HEK293 (cell line): Measurements from ENCODE around the gene CYTH4.
A peak's percentile ranks its signal among the peaks of the same experiment; 100 is the strongest.

Experiments used
- CTCF ChIA-PET: fragments of 350-600 bp; formaldehyde crosslinking; extraction: SDS; loops from one replicate; lab custom pipeline; 2021; ENCODE audit warnings: antibody characterized with exemption; lab: Yijun Ruan, JAX
- POLR2A ChIA-PET: fragments of 300-600 bp; formaldehyde crosslinking; extraction: SDS; loops from one replicate; lab custom pipeline; 2020; ENCODE audit warnings: antibody characterized with exemption, inconsistent platforms; lab: Yijun Ruan, JAX
- H3K27ac ChIP-seq: fragments of 200-500 bp; sonication (Bioruptor generic); 2 replicates; pipeline ENCODE4 v1.5.1; 2014; ENCODE audit warnings: low read depth, low read length, control low read depth, inconsistent platforms; ENCODE audit errors: extremely low read depth
- H3K36me3 ChIP-seq, 2 experiments: fragments of 200-500 bp in 1 of 2; sonication (Bioruptor generic) in 1 of 2; 1 replicate in 1 of 2; 2 replicates in 1 of 2; pipeline ENCODE4 v1.5.1; 2014 to 2017; ENCODE audit warnings: inconsistent platforms in 2 of 2, low read length in 2 of 2; ENCODE audit not compliant: control insufficient read depth in 2 of 2, insufficient read depth in 1 of 2
- H3K4me1 ChIP-seq: fragments of 200-500 bp; sonication (Bioruptor generic); 2 replicates; pipeline ENCODE4 v1.5.1; 2014; ENCODE audit warnings: mild to moderate bottlenecking, low read length, inconsistent platforms; ENCODE audit not compliant: control insufficient read depth, insufficient read depth
- H3K4me3 ChIP-seq: 2 replicates; pipeline ENCODE4 v1.5.1; 2011; ENCODE audit warnings: low read depth, mild to moderate bottlenecking, control low read depth, low read length, moderate library complexity
- H3K9me3 ChIP-seq: fragments of 200-500 bp; sonication (Bioruptor generic); 2 replicates; pipeline ENCODE4 v1.5.1; 2014; ENCODE audit warnings: low read depth, low read length, inconsistent platforms; ENCODE audit not compliant: control insufficient read depth, insufficient read depth
- BCL11A ChIP-seq: fragments of 450-650 bp; formaldehyde crosslinking; IDR thresholded peaks from 2 replicates; pipeline ENCODE4 v1.5.1; 2016; ENCODE audit warnings: low read depth, missing biosample characterization, missing genetic modification characterization
- EGR2 ChIP-seq: fragments of 450-650 bp; formaldehyde crosslinking; IDR thresholded peaks from 2 replicates; pipeline ENCODE4 v1.5.1; 2016; ENCODE audit warnings: low read depth, missing biosample characterization, missing genetic modification characterization
- GLI2 ChIP-seq: fragments of 450-650 bp; formaldehyde crosslinking; IDR thresholded peaks from 2 replicates; pipeline ENCODE4; 2017; ENCODE audit warnings: missing biosample characterization, missing genetic modification characterization, low read depth, borderline replicate concordance
- GLIS2 ChIP-seq: fragments of 450-650 bp; formaldehyde crosslinking; IDR thresholded peaks from 2 replicates; pipeline ENCODE4 v1.5.1; 2016; ENCODE audit warnings: missing biosample characterization, missing genetic modification characterization
- KLF8 ChIP-seq: fragments of 450-650 bp; formaldehyde crosslinking; IDR thresholded peaks from 2 replicates; pipeline ENCODE4 v1.5.1; 2016; ENCODE audit warnings: missing biosample characterization, missing genetic modification characterization
- OSR2 ChIP-seq: fragments of 450-650 bp; formaldehyde crosslinking; IDR thresholded peaks from 2 replicates; pipeline ENCODE4 v1.5.1; 2016; ENCODE audit warnings: missing biosample characterization, missing genetic modification characterization
- OVOL3 ChIP-seq: fragments of 450-650 bp; formaldehyde crosslinking; IDR thresholded peaks from 2 replicates; pipeline ENCODE4 v1.5.1; 2016; ENCODE audit warnings: missing biosample characterization, missing genetic modification characterization
- PRDM1 ChIP-seq: fragments of 450-650 bp; formaldehyde crosslinking; IDR thresholded peaks from 2 replicates; pipeline ENCODE4; 2016; ENCODE audit warnings: missing biosample characterization, missing genetic modification characterization
- SCRT1 ChIP-seq: fragments of 450-650 bp; formaldehyde crosslinking; IDR thresholded peaks from 2 replicates; pipeline ENCODE4 v1.5.1; 2016; ENCODE audit warnings: missing biosample characterization, missing genetic modification characterization, borderline replicate concordance
- SCRT2 ChIP-seq: fragments of 450-650 bp; formaldehyde crosslinking; IDR thresholded peaks from 2 replicates; pipeline ENCODE4 v1.5.1; 2016; ENCODE audit warnings: missing biosample characterization, missing genetic modification characterization
- SETDB1 ChIP-seq: IDR thresholded peaks from one replicate; pipeline ENCODE4 v1.6.1; 2017; ENCODE audit warnings: mild to moderate bottlenecking, low read length, moderate library complexity, mixed read lengths; ENCODE audit not compliant: insufficient read length
- SP3 ChIP-seq: fragments of 450-650 bp; formaldehyde crosslinking; IDR thresholded peaks from 2 replicates; pipeline ENCODE4 v1.5.1; 2016; ENCODE audit warnings: missing biosample characterization, missing genetic modification characterization
- TRIM28 ChIP-seq: IDR thresholded peaks from 2 replicates; pipeline ENCODE4 v1.6.1; 2011; ENCODE audit warnings: low read length, control low read depth, borderline replicate concordance
- YY2 ChIP-seq: fragments of 450-650 bp; formaldehyde crosslinking; IDR thresholded peaks from 2 replicates; pipeline ENCODE4 v1.5.1; 2016; ENCODE audit warnings: missing biosample characterization, missing genetic modification characterization
- ZBTB1 ChIP-seq: fragments of 450-650 bp; formaldehyde crosslinking; IDR thresholded peaks from 2 replicates; pipeline ENCODE4 v1.5.1; 2016; ENCODE audit warnings: missing biosample characterization, missing genetic modification characterization
- ZBTB7A ChIP-seq: fragments of 450-650 bp; formaldehyde crosslinking; IDR thresholded peaks from 2 replicates; pipeline ENCODE4 v1.5.1; 2016; ENCODE audit warnings: low read depth, missing biosample characterization, missing genetic modification characterization
- ZEB2 ChIP-seq: fragments of 450-650 bp; formaldehyde crosslinking; IDR thresholded peaks from 2 replicates; pipeline ENCODE4 v1.5.1; 2016; ENCODE audit warnings: missing biosample characterization, missing genetic modification characterization
- ZIC2 ChIP-seq: fragments of 450-650 bp; formaldehyde crosslinking; IDR thresholded peaks from 2 replicates; pipeline ENCODE4 v1.5.1; 2016; ENCODE audit warnings: missing biosample characterization, missing genetic modification characterization
- ZNF2 ChIP-seq: fragments of 450-650 bp; formaldehyde crosslinking; IDR thresholded peaks from 2 replicates; pipeline ENCODE4 v1.5.1; 2016; ENCODE audit warnings: missing biosample characterization, missing genetic modification characterization
- ZNF426 ChIP-seq: fragments of 450-650 bp; formaldehyde crosslinking; IDR thresholded peaks from 2 replicates; pipeline ENCODE4 v1.5.1; 2017; ENCODE audit warnings: missing biosample characterization, missing genetic modification characterization, mild to moderate bottlenecking, inconsistent platforms, moderate library complexity
- ZNF521 ChIP-seq: fragments of 450-650 bp; formaldehyde crosslinking; IDR thresholded peaks from 2 replicates; pipeline ENCODE4 v1.5.1; 2017; ENCODE audit warnings: missing biosample characterization, mild to moderate bottlenecking, missing genetic modification characterization
- ZNF660 ChIP-seq: fragments of 450-650 bp; IDR thresholded peaks from 2 replicates; pipeline ENCODE4 v1.5.1; 2018; ENCODE audit warnings: missing biosample characterization, mild to moderate bottlenecking, missing genetic modification characterization
- ZNF670 ChIP-seq: fragments of 450-650 bp; formaldehyde crosslinking; IDR thresholded peaks from 2 replicates; pipeline ENCODE4 v1.5.1; 2016; ENCODE audit warnings: missing biosample characterization, missing genetic modification characterization, low read depth
- ZNF701 ChIP-seq: fragments of 450-650 bp; formaldehyde crosslinking; IDR thresholded peaks from 2 replicates; pipeline ENCODE4 v1.5.1; 2016; ENCODE audit warnings: missing biosample characterization, missing genetic modification characterization
- ZNF747 ChIP-seq: fragments of 450-650 bp; formaldehyde crosslinking; IDR thresholded peaks from 2 replicates; pipeline ENCODE4 v1.5.1; 2016; ENCODE audit warnings: missing biosample characterization, missing genetic modification characterization
- ZNF843 ChIP-seq: fragments of 450-650 bp; formaldehyde crosslinking; IDR thresholded peaks from 2 replicates; pipeline ENCODE4 v1.5.1; 2016; ENCODE audit warnings: missing biosample characterization, missing genetic modification characterization
- TF ChIP-seq, protein P1 (sequence below): fragments of 450-650 bp; formaldehyde crosslinking; IDR thresholded peaks from 2 replicates; pipeline ENCODE4 v1.5.1; 2016; ENCODE audit warnings: missing biosample characterization, missing genetic modification characterization
- TF ChIP-seq, protein P2 (sequence below): fragments of 450-650 bp; formaldehyde crosslinking; IDR thresholded peaks from 2 replicates; pipeline ENCODE4 v1.5.1; 2016; ENCODE audit warnings: missing biosample characterization, missing genetic modification characterization
- TF ChIP-seq, protein P3 (sequence below): fragments of 450-650 bp; formaldehyde crosslinking; IDR thresholded peaks from 2 replicates; pipeline ENCODE4 v1.5.1; 2016; ENCODE audit warnings: missing biosample characterization, missing genetic modification characterization
- TF ChIP-seq, protein P4 (sequence below): fragments of 450-650 bp; formaldehyde crosslinking; IDR thresholded peaks from 2 replicates; pipeline ENCODE4 v1.5.1; 2016; ENCODE audit warnings: missing biosample characterization, missing genetic modification characterization
- TF ChIP-seq, protein P5 (sequence below): fragments of 450-650 bp; formaldehyde crosslinking; IDR thresholded peaks from 2 replicates; pipeline ENCODE4; 2016; ENCODE audit warnings: missing biosample characterization, missing genetic modification characterization
- TF ChIP-seq, protein P6 (sequence below): fragments of 450-650 bp; formaldehyde crosslinking; IDR thresholded peaks from 2 replicates; pipeline ENCODE4 v1.5.1; 2016; ENCODE audit warnings: missing biosample characterization, missing genetic modification characterization

Gene CYTH4

DNA sequence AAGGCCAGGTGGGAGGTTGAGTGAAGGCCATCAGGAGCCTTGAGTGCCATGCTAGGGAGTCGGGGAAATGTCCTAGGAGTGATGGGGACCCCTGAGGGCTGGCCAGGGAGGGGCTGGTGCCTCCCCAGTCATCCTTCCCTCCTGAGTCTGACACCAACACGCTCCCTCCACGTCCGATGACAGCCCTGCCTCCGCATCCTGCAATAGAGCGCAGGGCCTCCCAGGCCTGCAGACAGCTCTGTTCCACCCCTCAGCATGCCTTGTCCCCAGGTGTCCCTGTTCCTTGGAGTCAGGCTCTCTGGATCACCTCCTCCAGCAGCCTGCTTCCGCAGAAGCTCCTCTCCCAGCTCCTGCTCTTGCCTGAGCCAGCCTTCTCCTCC is 41.4 kb upstream of the CYTH4 start:
- CTCF ChIA-PET: interaction anchor here (7.8 kb wide), 1 partner anchor 20 kb away, joined by 68 read pairs; no protein-coding TSS in a partner anchor

DNA sequence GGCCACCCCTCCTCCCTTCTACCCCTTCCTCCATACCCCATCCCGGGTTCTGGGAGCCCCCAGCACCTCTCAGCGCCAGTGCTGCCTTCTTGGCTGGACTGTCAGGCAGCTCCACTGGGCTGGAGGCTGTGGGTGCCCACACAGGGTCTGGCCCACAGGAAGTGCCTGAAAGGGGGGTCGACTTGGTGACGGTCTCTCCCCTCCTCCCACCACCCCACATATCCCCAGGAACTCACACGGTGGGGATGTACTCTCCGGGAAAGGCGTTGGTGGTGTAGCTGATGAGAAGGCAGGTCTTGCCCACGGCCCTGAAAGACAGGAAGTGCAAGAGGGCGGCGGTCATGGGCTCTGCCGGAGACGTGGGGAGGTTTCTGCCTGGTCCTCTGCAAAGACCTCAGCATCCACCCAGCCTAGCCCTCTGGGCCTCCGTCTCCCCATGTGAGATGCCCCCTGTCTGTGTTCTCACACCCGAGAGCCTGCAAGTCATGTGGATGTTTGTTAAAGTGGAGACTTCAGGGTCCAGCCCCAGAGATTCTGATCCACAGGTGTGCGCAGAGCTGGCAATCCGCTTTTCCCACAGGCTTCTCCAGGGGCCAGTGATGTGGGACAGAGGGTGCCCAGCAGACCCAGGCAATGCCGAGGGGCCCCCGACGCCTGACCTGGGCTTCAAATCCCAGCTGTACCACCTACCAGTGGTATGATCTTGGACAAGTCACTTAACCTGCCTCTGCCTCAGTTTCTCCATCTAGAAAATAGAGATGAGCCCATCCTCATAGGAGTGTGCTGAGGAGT is 40.8 kb upstream of the CYTH4 start:
- Histone ChIP-seq H3K4me3 (no peak overlapping the region), H3K4me1 (no peaks in the 10 kb centered on the region), H3K27ac (no peak overlapping the region), H3K36me3 (no peaks in the 10 kb centered on the region), H3K9me3 (no peaks in the 10 kb centered on the region)
- ChIA-PET POLR2A (interaction anchor here (0.6 kb wide), 1 partner anchor 271 kb away, joined by 6 read pairs; no protein-coding TSS in a partner anchor), CTCF (interaction anchor here (1.0 to 7.8 kb wide), 3 partner anchors 11 to 42 kb away, joined by 3 to 68 read pairs (median 9); no protein-coding TSS in a partner anchor)
- TF ChIP-seq, protein P1, sequence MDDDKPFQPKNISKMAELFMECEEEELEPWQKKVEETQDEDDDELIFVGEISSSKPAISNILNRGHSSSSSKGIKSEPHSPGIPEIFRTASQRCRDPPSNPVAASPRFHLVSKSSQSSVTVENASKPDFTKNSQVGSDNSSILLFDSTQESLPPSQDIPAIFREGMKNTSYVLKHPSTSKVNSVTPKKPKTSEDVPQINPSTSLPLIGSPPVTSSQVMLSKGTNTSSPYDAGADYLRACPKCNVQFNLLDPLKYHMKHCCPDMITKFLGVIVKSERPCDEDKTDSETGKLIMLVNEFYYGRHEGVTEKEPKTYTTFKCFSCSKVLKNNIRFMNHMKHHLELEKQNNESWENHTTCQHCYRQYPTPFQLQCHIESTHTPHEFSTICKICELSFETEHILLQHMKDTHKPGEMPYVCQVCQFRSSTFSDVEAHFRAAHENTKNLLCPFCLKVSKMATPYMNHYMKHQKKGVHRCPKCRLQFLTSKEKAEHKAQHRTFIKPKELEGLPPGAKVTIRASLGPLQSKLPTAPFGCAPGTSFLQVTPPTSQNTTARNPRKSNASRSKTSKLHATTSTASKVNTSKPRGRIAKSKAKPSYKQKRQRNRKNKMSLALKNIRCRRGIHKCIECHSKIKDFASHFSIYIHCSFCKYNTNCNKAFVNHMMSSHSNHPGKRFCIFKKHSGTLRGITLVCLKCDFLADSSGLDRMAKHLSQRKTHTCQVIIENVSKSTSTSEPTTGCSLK (tag by site-specific recombination): no peak
- TF ChIP-seq ZNF747 (tag by site-specific recombination): no peak
- no peak for TF ChIP-seq PRDM1 (tag by site-specific recombination)
- no peak for TF ChIP-seq SP3 (tag by site-specific recombination)
- peak; percentile 26; the same call in 1 of the 2 replicates for TF ChIP-seq GLIS2
- no peak for TF ChIP-seq ZNF670 (tag by site-specific recombination)
- TF ChIP-seq KLF8: no peak
- TF ChIP-seq, protein P2, sequence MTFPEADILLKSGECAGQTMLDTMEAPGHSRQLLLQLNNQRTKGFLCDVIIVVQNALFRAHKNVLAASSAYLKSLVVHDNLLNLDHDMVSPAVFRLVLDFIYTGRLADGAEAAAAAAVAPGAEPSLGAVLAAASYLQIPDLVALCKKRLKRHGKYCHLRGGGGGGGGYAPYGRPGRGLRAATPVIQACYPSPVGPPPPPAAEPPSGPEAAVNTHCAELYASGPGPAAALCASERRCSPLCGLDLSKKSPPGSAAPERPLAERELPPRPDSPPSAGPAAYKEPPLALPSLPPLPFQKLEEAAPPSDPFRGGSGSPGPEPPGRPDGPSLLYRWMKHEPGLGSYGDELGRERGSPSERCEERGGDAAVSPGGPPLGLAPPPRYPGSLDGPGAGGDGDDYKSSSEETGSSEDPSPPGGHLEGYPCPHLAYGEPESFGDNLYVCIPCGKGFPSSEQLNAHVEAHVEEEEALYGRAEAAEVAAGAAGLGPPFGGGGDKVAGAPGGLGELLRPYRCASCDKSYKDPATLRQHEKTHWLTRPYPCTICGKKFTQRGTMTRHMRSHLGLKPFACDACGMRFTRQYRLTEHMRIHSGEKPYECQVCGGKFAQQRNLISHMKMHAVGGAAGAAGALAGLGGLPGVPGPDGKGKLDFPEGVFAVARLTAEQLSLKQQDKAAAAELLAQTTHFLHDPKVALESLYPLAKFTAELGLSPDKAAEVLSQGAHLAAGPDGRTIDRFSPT (tag by site-specific recombination): no peak
- 0 out of 2 replicates have a peak, but pooled peaks have one; percentile 11 for TF ChIP-seq SCRT2 (tag by site-specific recombination)
- TF ChIP-seq ZNF521 (tag by site-specific recombination): no peak
- TF ChIP-seq EGR2 (tag by site-specific recombination): 0 out of 2 replicates have a peak, but pooled peaks have one; percentile 33
- TF ChIP-seq ZNF2 (tag by site-specific recombination): no peak
- no peak for TF ChIP-seq SETDB1
- no peak for TF ChIP-seq OVOL3 (tag by site-specific recombination)

More for the DNA sequence above, 41.4 kb upstream of the CYTH4 start:
- TF ChIP-seq, protein P3, sequence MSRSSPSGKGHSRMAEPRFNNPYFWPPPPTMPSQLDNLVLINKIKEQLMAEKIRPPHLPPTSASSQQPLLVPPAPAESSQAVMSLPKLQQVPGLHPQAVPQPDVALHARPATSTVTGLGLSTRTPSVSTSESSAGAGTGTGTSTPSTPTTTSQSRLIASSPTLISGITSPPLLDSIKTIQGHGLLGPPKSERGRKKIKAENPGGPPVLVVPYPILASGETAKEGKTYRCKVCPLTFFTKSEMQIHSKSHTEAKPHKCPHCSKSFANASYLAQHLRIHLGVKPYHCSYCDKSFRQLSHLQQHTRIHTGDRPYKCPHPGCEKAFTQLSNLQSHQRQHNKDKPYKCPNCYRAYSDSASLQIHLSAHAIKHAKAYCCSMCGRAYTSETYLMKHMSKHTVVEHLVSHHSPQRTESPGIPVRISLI (tag by site-specific recombination): no peak
- TF ChIP-seq, protein P4, sequence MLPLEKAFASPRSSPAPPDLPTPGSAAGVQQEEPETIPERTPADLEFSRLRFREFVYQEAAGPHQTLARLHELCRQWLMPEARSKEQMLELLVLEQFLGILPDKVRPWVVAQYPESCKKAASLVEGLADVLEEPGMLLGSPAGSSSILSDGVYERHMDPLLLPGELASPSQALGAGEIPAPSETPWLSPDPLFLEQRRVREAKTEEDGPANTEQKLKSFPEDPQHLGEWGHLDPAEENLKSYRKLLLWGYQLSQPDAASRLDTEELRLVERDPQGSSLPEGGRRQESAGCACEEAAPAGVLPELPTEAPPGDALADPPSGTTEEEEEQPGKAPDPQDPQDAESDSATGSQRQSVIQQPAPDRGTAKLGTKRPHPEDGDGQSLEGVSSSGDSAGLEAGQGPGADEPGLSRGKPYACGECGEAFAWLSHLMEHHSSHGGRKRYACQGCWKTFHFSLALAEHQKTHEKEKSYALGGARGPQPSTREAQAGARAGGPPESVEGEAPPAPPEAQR (tag by site-specific recombination): no peak
- TF ChIP-seq BCL11A: no peak
- no peak for TF ChIP-seq SCRT1 (tag by site-specific recombination)
- TF ChIP-seq ZNF426: no peak
- TF ChIP-seq, protein P5, sequence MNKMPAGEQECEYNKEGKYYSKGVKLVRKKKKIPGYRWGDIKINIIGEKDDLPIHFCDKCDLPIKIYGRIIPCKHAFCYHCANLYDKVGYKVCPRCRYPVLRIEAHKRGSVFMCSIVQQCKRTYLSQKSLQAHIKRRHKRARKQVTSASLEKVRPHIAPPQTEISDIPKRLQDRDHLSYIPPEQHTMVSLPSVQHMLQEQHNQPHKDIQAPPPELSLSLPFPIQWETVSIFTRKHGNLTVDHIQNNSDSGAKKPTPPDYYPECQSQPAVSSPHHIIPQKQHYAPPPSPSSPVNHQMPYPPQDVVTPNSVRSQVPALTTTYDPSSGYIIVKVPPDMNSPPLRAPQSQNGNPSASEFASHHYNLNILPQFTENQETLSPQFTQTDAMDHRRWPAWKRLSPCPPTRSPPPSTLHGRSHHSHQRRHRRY (tag by site-specific recombination): no peak
- TF ChIP-seq ZIC2 (tag by site-specific recombination): 0 out of 2 replicates have a peak, but pooled peaks have one; percentile 7
- no peak for TF ChIP-seq ZBTB1 (tag by site-specific recombination)
- TF ChIP-seq ZEB2 (tag by site-specific recombination): no peak
- TF ChIP-seq GLI2 (tag by site-specific recombination): no peak
- TF ChIP-seq OSR2 (tag by site-specific recombination): 0 out of 2 replicates have a peak, but pooled peaks have one; percentile 27
- TF ChIP-seq, protein P6, sequence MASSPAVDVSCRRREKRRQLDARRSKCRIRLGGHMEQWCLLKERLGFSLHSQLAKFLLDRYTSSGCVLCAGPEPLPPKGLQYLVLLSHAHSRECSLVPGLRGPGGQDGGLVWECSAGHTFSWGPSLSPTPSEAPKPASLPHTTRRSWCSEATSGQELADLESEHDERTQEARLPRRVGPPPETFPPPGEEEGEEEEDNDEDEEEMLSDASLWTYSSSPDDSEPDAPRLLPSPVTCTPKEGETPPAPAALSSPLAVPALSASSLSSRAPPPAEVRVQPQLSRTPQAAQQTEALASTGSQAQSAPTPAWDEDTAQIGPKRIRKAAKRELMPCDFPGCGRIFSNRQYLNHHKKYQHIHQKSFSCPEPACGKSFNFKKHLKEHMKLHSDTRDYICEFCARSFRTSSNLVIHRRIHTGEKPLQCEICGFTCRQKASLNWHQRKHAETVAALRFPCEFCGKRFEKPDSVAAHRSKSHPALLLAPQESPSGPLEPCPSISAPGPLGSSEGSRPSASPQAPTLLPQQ: no peak
- no peak for TF ChIP-seq ZNF843 (tag by site-specific recombination)
- TF ChIP-seq ZNF701 (tag by site-specific recombination): no peak
- no peak for TF ChIP-seq ZNF660 (tag by site-specific recombination)
- no peak for TF ChIP-seq TRIM28
- TF ChIP-seq ZBTB7A: no peak
- TF ChIP-seq YY2 (tag by site-specific recombination): no peak
- POLR2A ChIA-PET: no interaction called here
- Histone ChIP-seq H3K4me3 (no peak overlapping the region), H3K27ac (no peak overlapping the region), H3K4me1 (no peaks in the 10 kb centered on the region), H3K36me3 (no peaks in the 10 kb centered on the region), H3K9me3 (no peaks in the 10 kb centered on the region)
